Kasumi-1 (cell line): Measurements from ENCODE around the gene LONRF2.

Source experiments
- DNase-seq, 2 experiments: peaks; one replicate each; lab custom pipeline; 2025; lab: John Stamatoyannopoulos, UW

LONRF2 gene

GRCh38 chr2:100275200-100275589, 47.1 kb downstream of the LONRF2 start:
- DNase-seq, result no peak

- DNase-seq, result no peak
Observed at GRCh38 chr2:100274566-100275199, 47.6 kb downstream of the LONRF2 start.

- no peak for DNase-seq
Observed at GRCh38 chr2:100274076-100274475, 48.2 kb downstream of the LONRF2 start.

- DNase-seq, result no peak
Observed at GRCh38 chr2:100273387-100273786, 48.9 kb downstream of the LONRF2 start.

GRCh38 chr2:100272841-100273329, 49.4 kb downstream of the LONRF2 start:
- no peak for DNase-seq

GRCh38 chr2:100271210-100271609, 51.1 kb downstream of the LONRF2 start:
- DNase-seq, result no peak

- no peak for DNase-seq
Observed at GRCh38 chr2:100270381-100271146, 51.7 kb downstream of the LONRF2 start.

GRCh38 chr2:100269889-100270288, 52.4 kb downstream of the LONRF2 start:
- no peak for DNase-seq

GRCh38 chr2:100268986-100269385, 53.3 kb downstream of the LONRF2 start:
- DNase-seq, result no peak

GRCh38 chr2:100267751-100268150, 54.5 kb downstream of the LONRF2 start:
- DNase-seq, result no peak

- no peak for DNase-seq
Observed at GRCh38 chr2:100266126-100266525, 56.2 kb downstream of the LONRF2 start.

- no peak for DNase-seq
Observed at GRCh38 chr2:100265226-100265625, 57.1 kb downstream of the LONRF2 start.

GRCh38 chr2:100264651-100265050, 57.6 kb downstream of the LONRF2 start:
- no peak for DNase-seq

- DNase-seq, result no peak
Observed at GRCh38 chr2:100264121-100264520, 58.2 kb downstream of the LONRF2 start.

- DNase-seq, result peak; percentile 62 to 79
Observed at GRCh38 chr2:100262555-100263320, 59.6 kb downstream of the LONRF2 start.

- DNase-seq, result peak in 1 of 2 experiments; percentile 2
Observed at GRCh38 chr2:100262046-100262445, 60.3 kb downstream of the LONRF2 start.

GRCh38 chr2:100260712-100261620, 61.3 kb downstream of the LONRF2 start:
- peak; percentile 6 to 9 for DNase-seq

GRCh38 chr2:100259106-100259505, 63.2 kb downstream of the LONRF2 start:
- DNase-seq, result no peak

- no peak for DNase-seq
Observed at GRCh38 chr2:100257939-100258338, 64.4 kb downstream of the LONRF2 start.

- DNase-seq, result no peak
Observed at GRCh38 chr2:100256849-100257248, 65.5 kb downstream of the LONRF2 start.

- DNase-seq, result no peak
Observed at GRCh38 chr2:100256416-100256815, 65.9 kb downstream of the LONRF2 start.
